Activated gamma-delta T cell (primary cell): Measurements from ENCODE around the gene MTG2.

Experiments used
- DNase-seq: peaks from one replicate; lab custom pipeline; 2025; lab: John Stamatoyannopoulos, UW

Gene MTG2

DNA sequence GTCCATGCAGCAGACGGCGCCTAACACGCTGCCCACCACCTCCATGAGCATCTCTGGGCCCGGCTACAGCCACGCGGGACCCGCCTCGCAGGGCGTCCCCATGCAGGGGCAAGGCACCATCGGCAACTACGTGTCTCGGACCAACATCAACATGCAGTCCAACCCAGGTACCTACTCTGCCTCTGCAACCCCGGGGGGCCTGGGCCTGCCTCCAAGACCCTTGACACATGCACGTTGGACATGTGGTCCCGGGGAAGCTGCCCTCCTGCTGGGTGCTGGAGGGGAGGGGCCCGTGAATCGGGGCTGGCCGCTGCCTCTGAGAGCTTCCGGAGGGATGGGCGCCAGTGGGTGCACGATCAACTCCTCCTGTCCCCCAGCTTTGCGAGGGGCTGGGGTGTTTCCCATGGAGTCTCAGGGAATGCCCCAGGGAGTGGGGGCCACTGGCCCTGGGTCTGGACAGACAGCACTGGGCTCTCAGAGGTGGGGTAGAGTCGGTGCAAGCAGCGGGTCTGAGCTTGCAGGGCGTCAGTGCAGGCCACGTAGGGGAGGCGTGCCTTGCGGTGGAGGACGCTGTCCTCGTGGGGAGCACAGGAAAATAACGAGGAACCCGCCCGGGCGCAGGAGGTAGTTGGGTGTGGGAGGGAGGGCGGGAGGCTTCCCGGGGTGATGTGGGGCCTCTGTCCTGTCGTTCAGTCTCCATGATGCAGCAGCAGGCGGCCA, 19.9 kb upstream of the MTG2 start:
- no peak for DNase-seq

DNA sequence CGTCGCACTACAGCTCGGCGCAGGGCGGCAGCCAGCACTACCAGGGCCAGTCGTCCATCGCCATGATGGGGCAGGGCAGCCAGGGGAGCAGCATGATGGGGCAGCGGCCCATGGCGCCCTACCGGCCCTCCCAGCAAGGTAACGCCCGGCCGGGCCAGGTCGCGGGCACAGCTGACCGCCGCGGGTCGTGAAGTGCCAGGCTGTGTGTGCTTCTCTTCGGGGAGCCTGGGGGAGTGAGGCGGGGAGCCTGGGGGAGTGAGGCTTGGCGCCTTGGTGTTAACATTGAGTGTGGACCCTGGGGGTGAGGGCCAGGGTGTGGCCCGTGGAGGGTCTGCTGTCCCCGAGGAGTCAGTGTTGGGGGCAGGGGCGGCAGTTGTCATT, 19.4 kb upstream of the MTG2 start:
- no peak for DNase-seq

DNA sequence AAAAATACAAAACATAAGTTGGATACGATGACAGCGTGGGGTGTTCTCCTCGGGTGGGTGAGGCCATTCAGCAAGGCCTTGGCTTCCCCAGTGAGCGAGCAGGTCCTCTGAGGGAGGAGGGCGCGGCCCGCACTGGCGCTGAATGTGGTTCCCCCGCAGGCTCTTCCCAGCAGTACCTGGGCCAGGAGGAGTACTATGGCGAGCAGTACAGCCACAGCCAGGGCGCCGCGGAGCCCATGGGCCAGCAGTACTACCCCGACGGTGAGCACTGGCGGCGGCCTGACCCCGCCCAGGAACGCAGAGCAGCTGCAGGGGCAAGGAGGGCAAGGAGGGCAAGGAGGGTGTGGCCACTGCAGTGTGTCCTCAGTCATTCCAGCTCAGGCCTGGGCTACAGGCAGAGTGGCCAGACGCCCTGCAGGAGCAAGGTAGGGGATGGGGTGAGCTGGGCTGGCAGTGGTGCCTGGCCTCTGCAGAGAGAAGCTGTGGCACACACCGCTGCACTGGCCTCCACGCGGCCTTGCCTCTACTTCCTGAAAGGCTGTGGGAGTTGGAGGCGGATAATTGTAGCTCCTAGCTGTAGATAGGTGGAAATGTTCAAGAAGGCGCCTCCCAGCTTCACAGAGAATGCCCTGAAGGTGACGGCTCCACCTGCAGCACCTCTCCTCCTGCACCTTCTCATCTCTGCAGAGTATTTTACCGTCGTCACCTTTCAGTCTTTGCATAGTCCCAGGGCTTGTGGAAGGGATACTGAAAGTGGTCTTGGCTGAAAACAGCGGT, 18.7 kb upstream of the MTG2 start:
- DNase-seq: no peak

DNA sequence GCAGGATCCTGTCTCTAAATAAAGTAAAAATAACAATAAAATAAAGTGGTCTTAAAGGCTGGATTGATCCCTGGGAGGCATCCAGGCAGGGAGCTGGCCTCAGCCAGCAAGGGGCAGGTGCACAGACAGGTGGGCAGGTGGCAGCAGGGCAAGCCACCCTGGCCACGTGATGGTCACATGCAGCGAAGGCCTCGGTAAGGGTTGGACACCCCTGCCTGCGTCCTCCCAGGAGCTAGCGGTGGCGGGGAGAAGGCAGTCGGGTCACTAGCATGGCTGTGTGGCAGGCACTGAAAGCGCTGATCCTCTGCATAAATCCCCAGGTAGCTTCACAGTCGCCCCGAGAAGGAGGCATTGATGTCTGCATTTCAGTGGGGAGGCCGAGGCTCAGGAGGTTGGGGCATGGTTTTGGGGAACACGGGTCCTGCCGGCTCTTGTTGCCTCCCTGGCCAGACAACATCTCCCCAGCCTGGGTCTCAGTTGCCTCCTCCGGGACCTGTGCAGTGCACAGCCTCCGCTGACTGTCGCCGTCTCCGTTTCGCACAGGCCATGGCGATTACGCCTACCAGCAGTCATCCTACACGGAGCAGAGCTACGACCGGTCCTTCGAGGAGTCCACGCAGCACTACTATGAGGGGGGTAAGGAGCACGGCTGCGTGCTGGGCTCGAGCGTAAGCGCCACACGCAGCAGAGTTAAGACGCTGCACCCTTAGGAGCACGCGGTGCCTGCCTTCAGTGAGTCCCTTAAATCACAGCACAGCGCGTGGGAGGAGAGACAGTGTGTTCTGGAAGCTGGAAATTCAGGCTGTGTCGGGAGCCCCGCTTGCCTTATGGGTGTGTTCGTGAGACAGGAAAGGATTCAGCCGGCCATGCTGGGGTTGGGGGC, 17.7 kb upstream of the MTG2 start:
- DNase-seq: no peak

DNA sequence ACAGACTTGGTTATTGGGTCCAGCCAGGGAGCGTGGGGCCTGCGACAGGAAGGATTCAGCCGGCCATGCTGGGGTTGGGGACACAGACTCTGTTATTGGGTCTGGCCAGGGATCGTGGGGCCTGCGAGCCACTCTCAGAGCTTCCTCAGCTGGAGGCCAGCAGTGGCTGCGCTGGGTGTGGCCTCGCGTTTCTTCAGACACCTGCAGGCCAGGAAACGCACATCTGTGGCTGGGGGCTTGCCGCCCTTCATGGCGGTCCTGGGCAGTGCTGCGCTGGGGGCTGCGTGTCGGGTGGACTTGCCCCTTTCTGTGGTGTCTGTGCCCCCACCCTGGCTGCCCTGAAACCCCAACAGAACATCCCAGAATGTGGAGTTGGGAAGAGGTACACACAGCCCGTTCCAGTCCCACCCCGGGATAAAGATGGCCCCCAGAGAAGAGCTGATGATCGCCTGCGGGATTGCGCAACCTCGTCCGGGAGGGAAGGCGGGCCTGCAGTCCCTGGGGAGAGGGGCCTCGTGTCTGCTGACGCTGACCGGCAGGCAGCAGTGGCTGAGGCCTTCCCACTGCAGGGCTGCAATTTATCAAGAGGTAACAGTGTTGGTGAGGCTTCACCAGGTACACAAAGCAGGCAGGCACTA, 16.9 kb upstream of the MTG2 start:
- DNase-seq: no peak

DNA sequence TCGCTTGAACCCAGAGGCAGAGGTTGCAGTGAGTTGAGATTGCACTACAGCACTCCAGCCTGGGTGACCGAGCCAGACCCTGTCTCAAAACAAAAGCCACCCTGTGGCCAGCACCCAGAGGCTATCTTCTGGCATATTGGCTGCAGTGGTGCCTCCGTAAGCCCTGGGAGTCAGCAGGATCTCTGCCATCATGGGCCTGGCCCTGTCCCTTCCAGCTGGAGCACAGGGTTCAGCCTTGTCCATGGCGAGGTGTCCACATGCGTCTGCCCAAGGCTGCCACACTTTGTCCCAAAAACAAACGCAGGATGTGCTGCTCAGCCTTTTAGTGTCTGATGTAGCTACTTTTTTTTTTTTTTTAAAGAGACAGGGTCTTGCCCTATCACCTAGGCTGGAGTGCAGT, 15.4 kb upstream of the MTG2 start:
- no peak for DNase-seq

DNA sequence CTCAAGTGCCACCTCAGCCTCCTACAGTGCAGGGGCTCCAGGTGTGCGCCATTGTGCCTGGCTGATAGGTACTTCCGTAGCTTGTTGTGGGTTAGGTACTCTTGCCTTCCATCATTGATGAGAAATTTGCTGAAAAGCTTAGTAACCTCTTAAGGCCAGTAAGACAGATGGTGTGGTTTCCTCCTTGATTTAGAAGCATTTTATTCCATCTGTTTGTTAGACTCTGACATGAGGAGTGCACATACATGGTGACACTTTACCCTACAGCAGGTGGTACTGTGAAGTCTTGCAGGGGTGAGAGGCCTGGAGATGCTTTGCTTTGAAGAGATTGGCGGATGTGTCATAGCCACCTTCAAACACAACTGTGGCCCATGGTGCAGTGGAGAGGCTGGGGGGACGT, 14.8 kb upstream of the MTG2 start:
- DNase-seq: no peak

DNA sequence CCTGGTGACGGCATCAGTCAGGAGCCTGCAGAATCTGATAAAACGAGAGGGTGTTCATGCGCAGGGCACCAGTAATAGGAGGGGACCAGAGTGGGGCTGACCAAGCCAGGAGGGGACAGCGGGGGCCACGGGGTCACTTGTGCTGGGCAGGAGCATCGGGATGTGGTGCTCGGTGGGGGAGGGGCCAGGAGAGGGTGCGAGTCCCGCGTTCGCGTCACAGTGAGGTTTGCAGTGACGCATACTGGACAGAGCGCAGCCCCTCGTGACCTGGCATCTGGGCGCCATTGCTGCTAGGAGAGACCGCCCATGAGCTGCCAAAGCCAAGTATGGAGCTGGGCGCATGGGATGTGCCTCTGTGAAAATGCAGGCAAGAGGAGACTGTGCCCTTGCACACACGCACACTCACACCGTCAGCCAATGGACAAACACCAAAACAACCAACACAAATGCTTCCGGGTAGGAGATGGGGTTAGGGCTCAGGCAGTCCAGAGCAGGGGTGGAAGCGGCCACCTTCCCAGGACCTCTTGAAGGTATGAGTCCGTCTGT, 13.9 kb upstream of the MTG2 start:
- DNase-seq: no peak

DNA sequence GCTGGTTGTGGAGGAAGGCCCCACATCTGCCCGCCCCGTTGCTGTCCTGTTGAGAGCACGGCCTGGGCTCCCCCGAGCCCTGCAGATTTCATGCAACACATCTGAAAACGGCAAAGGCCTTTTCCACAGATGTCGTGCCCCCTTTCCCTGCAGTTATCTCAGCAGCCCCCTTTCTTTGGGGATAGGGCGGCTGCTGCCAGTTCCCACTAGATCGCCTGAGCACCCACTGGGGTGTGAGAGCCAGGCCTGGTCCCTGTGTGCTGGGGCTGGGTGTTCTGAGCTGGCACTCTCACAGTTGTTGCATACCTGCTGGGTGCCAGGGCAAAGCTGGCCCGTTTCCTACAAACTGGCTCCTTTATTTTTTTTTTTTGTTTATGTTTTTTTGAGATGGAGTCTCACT, 12.3 kb upstream of the MTG2 start:
- DNase-seq: no peak

DNA sequence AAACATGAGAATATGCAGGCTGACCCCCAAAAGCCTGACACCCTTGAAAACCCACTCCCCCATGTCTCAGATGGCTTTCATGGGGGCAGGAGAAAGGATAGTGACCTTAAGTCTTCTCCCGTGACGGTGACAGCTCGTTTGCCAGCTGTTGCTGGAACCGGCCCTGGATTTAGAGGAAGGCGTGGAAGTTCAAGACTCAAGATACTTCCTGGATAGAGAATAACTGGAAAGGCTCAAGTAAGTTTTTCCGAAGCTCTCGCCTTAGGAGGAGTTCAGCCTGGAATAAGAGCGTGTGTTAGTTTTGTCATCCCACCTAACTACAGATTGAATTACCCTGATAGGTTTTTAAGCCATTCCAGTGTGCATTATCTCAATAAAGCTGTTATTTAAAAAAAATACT, 11.6 kb upstream of the MTG2 start:
- DNase-seq: no peak

DNA sequence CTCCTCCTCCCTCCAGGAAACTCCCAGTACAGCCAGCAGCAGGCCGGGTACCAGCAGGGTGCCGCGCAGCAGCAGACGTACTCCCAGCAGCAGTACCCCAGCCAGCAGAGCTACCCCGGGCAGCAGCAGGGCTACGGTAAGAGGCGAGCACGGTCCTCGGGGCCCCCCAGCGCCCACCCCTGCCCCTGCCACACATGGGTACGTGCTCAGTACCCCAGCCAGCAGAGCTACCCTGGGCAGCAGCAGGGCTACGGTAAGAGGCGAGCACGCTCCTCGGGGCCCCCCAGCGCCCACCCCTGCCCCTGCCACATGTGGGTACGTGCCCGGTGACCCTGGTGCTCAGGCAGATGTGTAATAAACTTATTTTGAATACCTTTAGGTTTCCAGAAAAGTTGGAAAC, 10.2 kb upstream of the MTG2 start:
- no peak for DNase-seq

DNA sequence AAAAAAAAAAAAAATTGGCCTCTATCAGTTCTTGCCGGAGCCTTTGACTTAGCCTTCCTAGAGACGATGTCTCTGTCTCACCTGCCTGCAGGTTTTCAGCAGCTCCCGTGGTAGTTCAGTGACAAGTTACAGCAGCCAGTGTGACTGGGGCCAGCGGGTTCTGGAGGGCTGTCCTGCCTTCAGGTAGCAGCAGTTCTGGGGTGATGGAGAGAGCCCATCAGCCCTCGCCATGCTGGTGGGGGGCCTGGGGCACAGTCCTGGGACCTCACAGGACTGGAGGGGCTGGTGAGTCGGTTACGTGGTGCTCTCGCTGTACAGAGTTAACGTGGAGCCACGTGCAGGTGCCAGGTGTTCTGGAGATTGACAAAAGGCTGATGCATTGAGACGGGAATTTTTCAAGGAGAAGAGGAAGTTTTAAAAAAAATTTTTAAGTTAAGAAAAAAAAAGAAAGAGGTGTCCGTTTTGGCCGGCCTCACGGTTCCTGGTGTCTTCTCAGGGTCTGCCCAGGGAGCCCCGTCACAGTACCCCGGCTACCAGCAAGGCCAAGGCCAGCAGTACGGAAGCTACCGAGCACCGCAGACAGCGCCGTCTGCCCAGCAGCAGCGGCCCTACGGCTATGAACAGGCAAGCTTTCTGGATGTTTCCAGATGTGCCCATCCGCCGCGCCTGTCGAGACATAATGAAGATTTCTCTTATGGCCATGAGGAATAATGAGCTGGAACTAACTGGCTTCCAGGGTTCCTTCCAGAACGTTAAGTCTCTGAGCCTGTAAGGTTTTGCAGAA, 8.6 kb upstream of the MTG2 start:
- DNase-seq: no peak

DNA sequence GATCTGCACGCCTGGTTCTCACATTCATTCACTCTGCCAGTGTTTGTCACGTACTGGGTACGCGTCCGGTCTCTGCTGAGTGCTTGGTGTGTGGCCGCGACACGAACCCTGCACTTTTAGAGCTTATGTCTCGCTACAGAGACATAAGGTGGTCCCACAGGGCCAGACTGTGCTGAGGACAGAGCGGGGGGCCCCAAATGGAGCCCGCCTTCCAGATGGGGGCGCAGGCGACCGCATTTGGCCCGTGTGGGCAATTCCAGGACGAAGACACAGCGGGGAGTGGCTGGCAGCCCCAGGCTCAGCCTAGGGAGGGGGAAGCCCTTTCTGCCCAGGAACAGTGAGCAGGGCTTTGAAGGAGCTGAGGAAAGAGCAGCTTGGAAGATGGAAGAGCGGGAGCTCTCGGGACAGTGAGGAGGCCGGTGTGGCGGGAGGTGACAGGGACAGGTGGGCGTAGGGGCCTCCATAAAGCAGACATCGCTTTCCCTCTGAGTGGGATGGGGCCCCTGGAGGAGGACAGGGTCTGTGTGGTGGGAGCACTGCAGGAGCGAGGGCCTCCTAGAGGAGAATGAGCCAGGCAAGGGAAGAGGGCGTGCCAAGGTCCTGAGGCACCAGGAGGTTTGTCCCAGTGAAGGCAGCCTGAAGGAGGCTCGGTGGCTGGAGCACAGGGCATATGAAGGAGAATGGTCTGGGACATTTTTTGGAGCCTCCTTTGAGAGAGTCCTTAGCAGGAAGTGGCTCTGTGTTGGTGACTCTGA, 7.8 kb upstream of the MTG2 start:
- DNase-seq: no peak

DNA sequence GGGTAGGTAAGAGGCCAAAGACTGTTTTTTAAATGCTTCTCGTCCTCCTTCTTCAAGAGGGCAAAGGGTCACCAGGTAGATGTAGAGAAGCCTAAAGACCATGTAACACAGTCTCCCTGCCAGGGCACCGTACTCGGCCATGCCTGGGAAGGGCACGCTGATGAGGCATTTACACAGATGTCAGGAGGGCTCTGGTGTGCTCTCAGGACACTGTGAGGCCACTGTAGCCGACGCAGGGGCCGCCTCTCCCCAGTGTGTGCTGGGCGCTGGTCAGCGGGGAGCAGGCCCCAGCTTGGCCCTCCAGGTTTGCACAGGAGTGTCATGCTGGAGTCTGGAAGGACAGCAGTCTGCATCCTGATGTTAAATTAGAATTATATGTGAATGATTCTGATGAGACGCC, 7.1 kb upstream of the MTG2 start:
- DNase-seq: no peak

DNA sequence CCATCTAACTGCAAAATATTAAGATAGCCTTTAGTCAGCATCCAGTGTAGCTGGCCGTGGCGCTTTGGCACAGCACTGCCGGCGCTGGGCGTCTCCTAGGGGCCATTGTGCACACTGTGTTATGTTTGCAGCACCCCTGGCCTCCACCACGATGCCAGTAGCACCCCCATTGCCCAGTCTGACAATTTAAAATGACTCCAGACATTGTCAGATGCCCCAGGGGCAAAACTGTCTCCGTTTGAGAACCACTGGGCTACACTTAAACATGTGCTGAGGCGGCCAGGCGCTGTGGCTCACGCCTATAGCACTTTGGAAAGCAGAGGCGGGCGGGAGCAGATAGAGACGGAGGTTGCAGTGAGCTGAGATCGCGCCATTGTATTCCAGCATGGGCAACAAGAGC, 6.0 kb upstream of the MTG2 start:
- DNase-seq: no peak

DNA sequence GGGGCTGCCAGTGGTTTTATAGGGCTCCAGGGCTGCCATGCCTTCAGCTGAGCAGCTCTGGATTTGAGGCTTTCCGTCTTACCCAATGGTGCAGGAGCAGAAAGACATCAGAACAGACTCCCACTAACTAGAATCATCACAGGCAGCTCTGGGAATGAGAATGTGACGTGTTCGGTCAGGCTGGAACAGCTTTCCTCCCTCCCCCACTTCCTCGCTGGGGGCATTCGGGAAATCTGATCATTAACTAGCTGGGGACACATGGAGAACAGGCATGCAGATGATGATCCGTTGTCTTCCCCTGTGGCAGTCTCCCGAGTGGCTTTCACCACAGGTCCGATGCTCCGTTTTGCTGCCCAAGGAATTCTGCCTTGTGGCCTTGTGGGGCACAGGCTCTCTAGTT, 5.5 kb upstream of the MTG2 start:
- DNase-seq: no peak

DNA sequence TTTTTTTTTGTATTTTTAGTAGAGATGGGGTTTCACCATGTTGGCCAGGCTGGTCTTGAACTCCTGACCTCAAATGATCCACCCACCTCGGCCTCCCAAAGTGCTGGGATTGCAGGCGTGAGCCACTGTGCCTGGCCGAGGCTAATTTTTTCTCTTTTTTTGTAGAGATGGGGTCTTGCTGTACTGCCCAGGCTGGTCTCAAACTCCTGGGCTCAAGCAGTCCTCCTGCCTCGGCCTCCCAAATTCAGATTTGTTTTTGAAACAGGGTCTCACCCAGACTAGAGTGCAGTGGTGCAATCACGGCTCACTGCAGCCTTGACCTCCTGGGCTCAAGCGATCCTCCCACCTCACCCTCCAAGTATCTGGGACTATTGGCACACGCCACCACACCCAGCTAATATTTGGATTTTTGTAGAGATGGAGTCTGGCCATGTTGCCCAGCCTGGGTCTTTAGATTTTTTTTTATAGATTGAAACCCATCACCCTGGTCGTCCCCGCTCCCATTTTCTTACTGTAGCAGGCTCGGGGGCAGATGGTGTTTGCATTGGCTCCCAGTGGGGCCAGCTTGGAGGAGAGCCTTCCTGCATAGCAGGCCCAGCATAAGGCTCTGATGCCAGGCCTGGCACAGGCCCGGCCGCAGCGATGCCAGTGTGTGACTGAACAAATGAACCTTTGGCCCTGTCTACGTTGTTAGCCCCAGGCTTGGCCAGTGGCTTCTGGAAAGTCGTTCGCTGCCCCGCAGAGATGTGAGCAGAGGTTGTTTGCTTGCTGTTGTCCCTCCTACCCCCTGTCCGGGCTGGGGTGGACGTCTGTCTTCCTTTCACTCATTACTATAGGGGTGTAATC, 4.3 kb upstream of the MTG2 start:
- no peak for DNase-seq

DNA sequence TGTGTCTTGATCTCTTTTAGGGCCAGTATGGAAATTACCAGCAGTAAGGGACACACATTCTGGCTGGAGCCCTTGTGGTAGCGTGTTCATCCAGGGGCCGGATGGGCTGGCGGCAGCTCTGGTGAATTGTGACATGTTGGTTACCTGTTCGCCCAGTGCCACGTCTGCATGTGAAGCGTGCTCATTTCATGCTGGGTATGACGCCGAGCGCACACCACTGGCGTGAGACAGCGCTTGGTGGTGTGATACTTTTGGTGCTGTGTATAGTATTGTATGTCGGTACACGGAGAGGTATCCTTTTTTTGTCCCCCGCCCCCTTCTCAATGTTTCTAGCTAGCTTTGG, 3.7 kb upstream of the MTG2 start:
- no peak for DNase-seq

DNA sequence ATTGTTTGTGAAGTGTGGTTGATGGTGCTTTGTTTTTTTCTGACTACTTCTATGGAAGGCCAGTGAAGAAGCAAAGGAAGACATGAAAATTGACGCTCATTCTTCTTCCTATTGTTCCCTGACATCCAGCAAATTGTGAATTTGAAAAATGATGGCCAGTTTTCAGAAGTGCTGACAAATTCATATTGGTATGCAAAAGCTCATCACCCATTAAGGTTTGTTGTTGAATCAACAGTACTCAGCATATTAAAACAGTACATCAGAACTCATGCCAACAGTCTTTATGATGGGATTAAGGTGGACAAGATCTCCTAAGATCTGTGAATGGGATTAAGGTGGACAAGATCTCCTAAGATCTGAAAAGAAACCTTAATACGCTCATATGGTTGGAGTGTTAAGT, 1.0 kb upstream of the MTG2 start:
- DNase-seq: no peak
